ENCODE results near the gene MITF. TPM values are rescaled to one million over a fixed set of nuclear protein-coding genes. Genes with fewer than 3 reads are reported as not detected.

The MITF gene
- total and polyA plus RNA-seq, 12 donors, result 15.1 to 101 (median 81.7) TPM

DNA sequence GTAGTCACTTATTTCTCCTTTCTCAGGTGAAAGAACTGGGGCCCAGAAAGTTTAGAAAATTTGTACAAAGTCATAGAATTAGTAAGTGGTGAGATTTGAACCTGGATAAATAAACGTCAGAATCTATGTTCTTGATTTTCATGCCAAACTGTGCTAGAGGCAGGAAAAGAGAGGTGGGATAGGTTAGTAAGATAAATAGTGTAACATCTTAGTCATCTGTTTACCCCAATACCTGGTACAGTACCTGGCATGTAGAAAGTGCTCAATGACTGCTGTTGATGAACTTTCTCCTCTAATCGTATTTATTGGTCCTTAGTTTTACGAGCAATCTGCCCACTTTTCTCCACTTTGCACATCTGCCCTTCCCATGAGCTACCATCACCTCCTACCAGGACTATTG lies 124.9 kb downstream of the MITF start:
- TF ChIP-seq, protein P1, sequence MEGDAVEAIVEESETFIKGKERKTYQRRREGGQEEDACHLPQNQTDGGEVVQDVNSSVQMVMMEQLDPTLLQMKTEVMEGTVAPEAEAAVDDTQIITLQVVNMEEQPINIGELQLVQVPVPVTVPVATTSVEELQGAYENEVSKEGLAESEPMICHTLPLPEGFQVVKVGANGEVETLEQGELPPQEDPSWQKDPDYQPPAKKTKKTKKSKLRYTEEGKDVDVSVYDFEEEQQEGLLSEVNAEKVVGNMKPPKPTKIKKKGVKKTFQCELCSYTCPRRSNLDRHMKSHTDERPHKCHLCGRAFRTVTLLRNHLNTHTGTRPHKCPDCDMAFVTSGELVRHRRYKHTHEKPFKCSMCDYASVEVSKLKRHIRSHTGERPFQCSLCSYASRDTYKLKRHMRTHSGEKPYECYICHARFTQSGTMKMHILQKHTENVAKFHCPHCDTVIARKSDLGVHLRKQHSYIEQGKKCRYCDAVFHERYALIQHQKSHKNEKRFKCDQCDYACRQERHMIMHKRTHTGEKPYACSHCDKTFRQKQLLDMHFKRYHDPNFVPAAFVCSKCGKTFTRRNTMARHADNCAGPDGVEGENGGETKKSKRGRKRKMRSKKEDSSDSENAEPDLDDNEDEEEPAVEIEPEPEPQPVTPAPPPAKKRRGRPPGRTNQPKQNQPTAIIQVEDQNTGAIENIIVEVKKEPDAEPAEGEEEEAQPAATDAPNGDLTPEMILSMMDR (IDR thresholded peaks at IDR 0.05), result no peak

DNA sequence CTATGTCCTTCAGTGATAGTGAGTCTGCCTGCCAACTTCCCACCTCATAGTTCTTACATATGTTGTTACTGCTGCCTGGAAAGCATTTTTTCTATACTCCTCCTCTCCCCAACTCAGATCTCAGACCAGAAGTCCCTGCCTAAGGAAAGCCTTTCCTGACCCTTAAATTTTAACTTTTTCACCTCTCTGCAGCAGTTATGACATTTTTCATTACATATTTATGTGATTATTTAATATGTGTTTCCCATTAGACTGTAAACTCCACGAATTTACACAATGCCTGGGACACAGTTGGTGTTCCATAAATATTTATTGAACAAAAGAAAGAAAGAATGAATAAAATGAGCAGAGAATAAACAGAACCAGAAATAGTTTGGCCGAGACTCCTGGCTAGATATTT lies 125.5 kb downstream of the MITF start:
- 75 to 77% methylated on average over 2 of the region's 2 CpGs for WGBS, 2 donors
- TF ChIP-seq, protein P1 (IDR thresholded peaks at IDR 0.05), result no peak
- Histone ChIP-seq H3K27ac (peak overlapping the region in 6 of 10 donors; percentile 72 to 86 (median 79)), H3K27me3 (no peaks in the 10 kb centered on the region), H3K4me1 (peaks cover 0 to 31% (median 16%) of the 10 kb centered on the region in 9 donors), H3K36me3 (no peaks in the 10 kb centered on the region), H3K4me3 (no peak overlapping the region), H3K9me3 (no peaks in the 10 kb centered on the region)
- ATAC-seq, result no peak
- DNase-seq, result no peak
- intact Hi-C loops (cut with DNase I), result loop anchor here in 2 of 10 donors (5.0 to 10.0 kb wide), 2 partner anchors 80 to 83 kb away; no protein-coding TSS in a partner anchor

More for the DNA sequence above, 124.9 kb downstream of the MITF start:
- no peak overlapping the region for H3K4me3 ChIP-seq
- no peaks in the 10 kb centered on the region for H3K27me3 ChIP-seq
- WGBS, 2 donors, result 88 to 92% methylated on average over 3 of the region's 3 CpGs
- intact Hi-C loops (cut with DNase I), result loop anchor here in 1 of 10 donors (10.0 kb wide), 1 partner anchor 81 kb away; no protein-coding TSS in a partner anchor
- DNase-seq (no peak), ATAC-seq (no peak)
- H3K4me1 ChIP-seq, result peaks cover 0 to 29% (median 16%) of the 10 kb centered on the region in 9 donors
- H3K9me3 ChIP-seq, result no peaks in the 10 kb centered on the region
- no peaks in the 10 kb centered on the region for H3K36me3 ChIP-seq
- H3K27ac ChIP-seq, result peak overlapping the region in 1 of 10 donors; percentile 82

DNA sequence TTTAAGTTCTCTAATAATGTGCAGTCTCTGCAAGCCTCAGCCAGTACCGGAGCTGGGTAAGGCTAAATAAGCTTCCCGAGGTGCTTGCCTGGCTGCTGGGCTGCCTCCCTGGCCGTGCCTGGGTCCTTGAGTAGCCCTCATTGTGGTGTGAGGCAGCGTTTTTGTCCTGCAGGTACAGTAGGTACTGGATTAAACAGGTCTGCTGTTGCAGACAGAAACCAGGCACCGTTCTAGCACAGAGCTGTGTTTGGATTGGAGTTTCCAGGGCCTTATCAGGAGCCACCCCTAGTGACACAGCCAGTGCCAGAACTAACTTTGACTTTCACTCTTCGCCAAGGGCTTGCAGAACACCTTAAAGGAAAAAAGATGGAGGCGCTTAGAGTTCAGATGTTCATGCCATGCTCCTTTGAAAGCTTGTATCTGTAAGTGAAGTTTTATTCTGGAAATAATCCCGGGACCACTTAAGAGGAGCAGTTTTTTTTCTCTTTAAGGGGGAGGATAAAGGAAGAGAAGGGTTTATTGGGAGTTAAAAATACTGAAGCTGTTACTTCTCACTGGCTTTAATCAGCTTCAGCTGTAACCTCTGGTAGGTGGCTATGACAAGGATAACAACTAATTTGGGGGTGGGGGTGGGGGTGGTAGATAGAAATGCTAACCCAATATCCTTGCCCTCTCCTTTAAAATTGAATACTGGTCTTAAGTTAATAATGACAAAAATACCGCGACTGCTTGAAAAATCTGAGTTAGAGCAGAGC lies 126.8 kb downstream of the MITF start:
- intact Hi-C loops (cut with DNase I), result loop anchor here in 2 of 10 donors (5.0 to 10.0 kb wide), 2 partner anchors 79 to 81 kb away; no protein-coding TSS in a partner anchor
- Histone ChIP-seq H3K9me3 (no peaks in the 10 kb centered on the region), H3K4me3 (peak overlapping the region in 9 of 10 donors; percentile 12 to 49 (median 43)), H3K4me1 (peaks cover 0 to 32% (median 21%) of the 10 kb centered on the region in 9 donors), H3K27me3 (no peaks in the 10 kb centered on the region), H3K27ac (peak overlapping the region; percentile 37 to 86 (median 76)), H3K36me3 (no peaks in the 10 kb centered on the region)
- peak; percentile 93 to 99 (median 97) for ATAC-seq
- DNase-seq, result peak; percentile 39 to 75
- TF ChIP-seq, protein P1 (IDR thresholded peaks at IDR 0.05), result no peak
- WGBS, 2 donors, result 31 to 39% methylated on average over 10 of the region's 10 CpGs

DNA sequence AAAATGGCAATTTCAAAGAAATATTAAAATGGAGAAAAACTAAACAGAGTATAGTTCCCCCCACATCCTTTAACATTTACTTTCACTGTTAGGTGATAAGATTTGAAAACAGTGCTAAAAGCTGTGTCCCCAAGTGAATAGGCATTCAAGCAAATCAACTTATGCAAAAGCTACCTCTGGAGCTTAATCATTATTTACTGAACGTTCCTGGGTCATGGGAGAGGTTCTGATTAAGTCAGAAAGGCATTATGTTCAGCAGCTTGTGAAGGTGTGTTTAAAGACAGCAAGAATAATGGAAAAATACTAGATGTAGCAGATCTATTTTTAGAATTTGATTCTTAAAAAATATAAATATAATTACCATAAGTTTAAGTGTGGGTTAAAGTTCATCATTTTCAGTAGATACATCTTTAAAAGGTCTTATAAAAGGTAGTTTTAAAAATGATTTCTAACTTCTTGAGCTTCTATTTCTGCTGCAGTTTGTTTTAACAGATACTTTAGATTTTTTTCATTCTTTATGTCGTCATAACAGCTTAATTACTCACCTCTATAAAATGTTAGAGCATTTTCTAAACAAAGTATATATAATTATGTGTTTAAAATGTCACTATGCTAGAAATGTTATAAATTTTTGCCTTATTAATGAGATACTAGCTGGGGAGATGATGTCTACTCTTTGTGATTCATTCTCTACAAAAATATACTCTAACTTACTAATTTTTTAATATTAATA lies 127.9 kb downstream of the MITF start:
- no peaks in the 10 kb centered on the region for H3K9me3 ChIP-seq
- peak overlapping the region in 9 of 10 donors; percentile 34 to 86 (median 76) for H3K27ac ChIP-seq
- TF ChIP-seq, protein P1 (IDR thresholded peaks at IDR 0.05), result no peak
- no peak for ATAC-seq
- peak overlapping the region; percentile 11 to 49 (median 38) for H3K4me3 ChIP-seq
- no peak for DNase-seq
- intact Hi-C loops (cut with DNase I), result loop anchor here in 2 of 10 donors (5.0 to 10.0 kb wide), 2 partner anchors 78 to 80 kb away; no protein-coding TSS in a partner anchor
- H3K27me3 ChIP-seq, result no peaks in the 10 kb centered on the region
- WGBS, 2 donors, result 33 to 57% methylated on average over 2 of the region's 2 CpGs
- H3K4me1 ChIP-seq, result peaks cover 0 to 43% (median 20%) of the 10 kb centered on the region in 9 donors
- H3K36me3 ChIP-seq, result no peaks in the 10 kb centered on the region
